Psoas muscle (tissue), 8 donors: ENCODE results near the gene HOMER1. TPM values are rescaled to one million over a fixed set of nuclear protein-coding genes. Genes with fewer than 3 reads are reported as not detected.

Source experiments
- ATAC-seq, 4 donors: fragments of 200-7000 bp; cut with Tn5 transposase; one replicate each; pipeline ENCODE4 v1.9.1; 2020; ENCODE audit warnings: moderate library complexity in 3 of 4, mild to moderate bottlenecking in 2 of 4
- DNase-seq, 2 donors: peaks; one replicate each; pipeline ENCODE4 v3.0.0-alpha.2; 2020
- H3K27ac ChIP-seq: fragments of 200-600 bp; one replicate; pipeline ENCODE4 v1.8.0; 2022
- H3K27me3 ChIP-seq, 3 donors: fragments of 200-600 bp in 1 of 3; one replicate each; pipeline versions ENCODE4 v1.6.1 to v1.8.0; 2013 to 2022; ENCODE audit warnings: low read length in 2 of 3, mild to moderate bottlenecking in 2 of 3, moderate library complexity in 1 of 3; ENCODE audit not compliant: insufficient read depth in 3 of 3
- H3K36me3 ChIP-seq, 2 donors: fragments of 200-600 bp in 1 of 2; one replicate each; pipeline versions ENCODE4 v1.6.1 to v1.8.0; 2013 to 2022; ENCODE audit warnings: low read depth in 1 of 2, mild to moderate bottlenecking in 1 of 2, moderate library complexity in 1 of 2; ENCODE audit not compliant: insufficient read depth in 1 of 2
- H3K4me1 ChIP-seq: fragments of 200-600 bp; one replicate; pipeline ENCODE4 v1.8.0; 2022
- H3K4me3 ChIP-seq: fragments of 200-600 bp; one replicate; pipeline ENCODE4 v1.8.0; 2022; ENCODE audit warnings: mild to moderate bottlenecking
- H3K9me3 ChIP-seq: fragments of 200-600 bp; one replicate; pipeline ENCODE4 v1.8.0; 2022
- CTCF ChIP-seq: fragments of 200-600 bp; IDR thresholded peaks from one replicate; pipeline ENCODE4 v1.8.0; 2022; ENCODE audit warnings: antibody characterized with exemption
- WGBS, 3 donors: extraction: QIAGEN DNeasy Blood & Tissue Kit; methylation state at CpG; one replicate each; pipeline versions ENCODE4 v1.1.6 to v1.1.7; 2013; 5-methylcytosine and 5-hydroxymethylcytosine counted together
- intact Hi-C, 2 donors: fragments of 100-400 bp; cut with DNase I; formaldehyde crosslinking; loops; one replicate each; pipeline versions ENCODE4 v1.11.0 to v1.14.2; 2022
- polyA plus RNA-seq, 3 donors: library from polyadenylated mRNA; stranded (reverse); fragments of 200-250 nt; gene quantifications; one replicate each; pipeline ENCODE4 v1.2.3, GENCODE V29; 2013
- total RNA-seq, 4 donors: library from RNA; stranded (reverse); fragmentation: NEBNext Ultra II Directional in 2 of 4; extraction: Animal tissue kit (Norgen Biotek cat#: 25700) in 2 of 4; gene quantifications; one replicate each; pipeline versions ENCODE4 v1.2.1 to v1.2.4, GENCODE V29; 2021 to 2023
- donor health status: healthy with polysubstance abuse.
- donor health status: DM: no; HTN: no; CAD: no; lungs with moderate emphysema.
- donor health status: Bipolar disorder and iron deficiency.
- donor health status: healthy.
- donor health status: DM: yes; HTN: yes; CAD: no.
- donor health status: DM: no; HTN: no; CAD: no.
- donor health status: DM: no; HTN: no; CAD: no.
- donor health status: DM: yes; HTN: yes; CAD: no.

HOMER1 gene
- total and polyA plus RNA-seq, 7 donors: 3.2 to 52.4 (median 34.3) TPM

GRCh38 chr5:79448336-79448735 is 65.6 kb downstream of the HOMER1 start:
- WGBS, 3 donors: 35 to 45% (median 43%) methylated on average over 2 of the region's 2 CpGs
- H3K27ac ChIP-seq: no peak overlapping the region
- DNase-seq: no peak
- intact Hi-C loops: no loop called here
- no peak for ATAC-seq
- H3K4me3 ChIP-seq: no peak overlapping the region
- no peaks in the 10 kb centered on the region for H3K9me3 ChIP-seq
- no peaks in the 10 kb centered on the region for H3K4me1 ChIP-seq
- TF ChIP-seq CTCF: no peak
- peaks cover 0 to 21% of the 10 kb centered on the region in 2 donors for H3K36me3 ChIP-seq
- no peaks in the 10 kb centered on the region for H3K27me3 ChIP-seq

DNA sequence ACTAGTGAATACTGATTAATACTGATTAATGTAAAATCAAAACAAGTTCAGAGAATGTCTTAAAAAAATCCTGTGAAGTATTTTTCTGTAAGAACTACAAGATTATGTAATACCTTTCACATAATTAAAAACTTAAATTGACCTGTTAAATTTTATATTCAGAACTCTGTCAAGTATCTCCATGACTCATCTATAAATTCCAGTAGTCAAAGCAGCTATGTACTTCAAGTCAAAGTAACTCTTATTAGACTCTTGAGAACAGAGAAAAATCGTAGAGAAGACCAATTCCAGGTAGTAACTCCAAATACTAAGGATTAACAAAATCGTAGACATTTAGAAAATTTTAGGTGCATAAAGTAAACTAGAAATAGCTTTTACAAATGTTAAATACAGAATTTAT is 77.1 kb downstream of the HOMER1 start:
- no peaks in the 10 kb centered on the region for H3K9me3 ChIP-seq
- H3K27ac ChIP-seq: no peak overlapping the region
- intact Hi-C loops: no loop called here
- DNase-seq: no peak
- peaks cover 0 to 18% of the 10 kb centered on the region in 2 donors for H3K36me3 ChIP-seq
- no peak overlapping the region for H3K4me3 ChIP-seq
- ATAC-seq: no peak
- no peak for TF ChIP-seq CTCF
- H3K4me1 ChIP-seq: no peaks in the 10 kb centered on the region
- 89 to 96% (median 92%) methylated on average over 2 of the region's 2 CpGs for WGBS, 3 donors
- no peaks in the 10 kb centered on the region for H3K27me3 ChIP-seq

- Histone ChIP-seq H3K4me3 (no peak overlapping the region), H3K9me3 (no peaks in the 10 kb centered on the region), H3K27me3 (no peaks in the 10 kb centered on the region), H3K4me1 (no peaks in the 10 kb centered on the region), H3K27ac (no peak overlapping the region), H3K36me3 (peaks cover 0 to 18% of the 10 kb centered on the region in 2 donors)
- DNase-seq: no peak
- ATAC-seq: peak in 3 of 4 donors; percentile 63 to 79 (median 73)
- WGBS, 3 donors: 88 to 94% (median 90%) methylated on average over 3 of the region's 3 CpGs
- intact Hi-C loops: no loop called here
- no peak for TF ChIP-seq CTCF
Measured at GRCh38 chr5:79436224-79436623, 77.7 kb downstream of the HOMER1 start.

DNA sequence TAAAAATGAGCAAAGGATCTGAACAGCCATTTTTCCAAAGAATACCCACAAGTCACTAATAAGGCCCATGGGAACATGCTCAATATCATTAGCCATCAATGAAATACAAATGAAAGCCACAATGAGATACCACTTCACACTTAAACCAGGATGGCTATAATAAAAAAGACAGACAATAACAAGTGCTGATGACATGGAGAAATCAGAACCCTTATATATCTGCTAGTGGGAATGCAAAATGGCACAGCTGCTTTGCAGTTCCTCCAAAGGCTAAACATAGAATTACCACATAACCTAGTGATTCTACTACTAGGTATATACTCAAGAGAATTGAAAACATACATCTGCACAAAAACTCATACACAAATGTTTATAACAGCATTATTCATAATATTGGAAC is 83.7 kb downstream of the HOMER1 start:
- ATAC-seq: no peak
- intact Hi-C loops: no loop called here
- Histone ChIP-seq H3K27me3 (no peaks in the 10 kb centered on the region), H3K4me1 (no peaks in the 10 kb centered on the region), H3K9me3 (no peaks in the 10 kb centered on the region), H3K27ac (no peak overlapping the region), H3K36me3 (no peaks in the 10 kb centered on the region), H3K4me3 (no peak overlapping the region)
- DNase-seq: no peak
- no peak for TF ChIP-seq CTCF

DNA sequence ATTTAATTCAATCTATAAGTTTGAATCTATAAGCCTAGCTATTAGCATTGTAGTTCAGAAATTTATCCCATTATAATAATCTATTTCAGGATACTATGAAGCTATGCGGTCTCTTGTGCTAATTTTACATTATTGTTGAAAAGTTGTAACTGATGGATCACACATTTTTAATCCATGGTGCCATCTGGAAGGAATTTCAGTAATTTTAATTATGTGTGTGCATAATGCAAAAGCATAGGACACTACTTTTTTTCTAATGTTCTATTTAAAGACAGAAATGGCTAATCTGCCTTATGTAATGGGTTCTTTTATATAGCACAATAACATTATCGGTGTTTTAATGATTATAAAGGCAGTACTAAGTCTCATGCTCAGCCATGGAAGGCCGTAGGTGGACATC is 90.6 kb downstream of the HOMER1 start:
- TF ChIP-seq CTCF: no peak
- 61 to 80% (median 79%) methylated on average over 3 of the region's 3 CpGs for WGBS, 3 donors
- Histone ChIP-seq H3K36me3 (no peaks in the 10 kb centered on the region), H3K4me1 (no peaks in the 10 kb centered on the region), H3K27me3 (no peaks in the 10 kb centered on the region), H3K4me3 (no peak overlapping the region), H3K27ac (no peak overlapping the region), H3K9me3 (no peaks in the 10 kb centered on the region)
- no peak for ATAC-seq
- intact Hi-C loops: no loop called here
- DNase-seq: no peak
